Left ventricle myocardium superior (tissue), 1 donor: ENCODE data around the gene AQP1. TPM values are rescaled to one million over a fixed set of nuclear protein-coding genes. Genes with fewer than 3 reads are reported as not detected.
A peak's percentile ranks its signal among the peaks of the same experiment; 100 is the strongest.

Source experiments
- ATAC-seq: fragments of 200-7000 bp; cut with Tn5 transposase; one replicate; pipeline ENCODE4 v1.9.1; 2020; ENCODE audit warnings: mild to moderate bottlenecking, moderate library complexity
- DNase-seq: peaks from one replicate; pipeline ENCODE4 v3.0.0-alpha.2; 2020
- intact Hi-C: fragments of 100-400 bp; cut with micrococcal nuclease; formaldehyde crosslinking; loops from one replicate; pipeline ENCODE4 v1.11.0; 2022
- total RNA-seq: library from RNA; stranded (reverse); fragmentation: NEBNext Ultra II Directional; extraction: Animal tissue kit (Norgen Biotek cat#: 25700); gene quantifications from one replicate; pipeline ENCODE4 v1.2.1, GENCODE V29; 2021
- donor health status: DM: no; HTN: yes; CAD: no; lungs with severe emphysema.

Gene AQP1
- total RNA-seq, 1 donor from 2014 or later, result 323 TPM

GRCh38 chr7:30902466-30902865 is 9.2 kb upstream of the AQP1 start:
- DNase-seq, result no peak
- no peak for ATAC-seq
- intact Hi-C loops, result no loop called here

- no peak for ATAC-seq
- no peak for DNase-seq
- intact Hi-C loops, result no loop called here
These were observed 8.5 kb upstream of the AQP1 start for GRCh38 chr7:30903146-30903545.

- DNase-seq (no peak), ATAC-seq (no peak)
- intact Hi-C loops, result no loop called here
These were observed 7.1 kb upstream of the AQP1 start for GRCh38 chr7:30904561-30904960.

- intact Hi-C loops, result no loop called here
- DNase-seq (no peak), ATAC-seq (no peak)
These were observed 6.3 kb upstream of the AQP1 start for GRCh38 chr7:30905078-30906012.

- DNase-seq (no peak), ATAC-seq (peak; percentile 2)
- intact Hi-C loops, result no loop called here
These were observed 5.6 kb upstream of the AQP1 start for GRCh38 chr7:30906014-30906413.

- DNase-seq, result no peak
- intact Hi-C loops, result no loop called here
- ATAC-seq, result no peak
These were observed 5.0 kb upstream of the AQP1 start for GRCh38 chr7:30906515-30907240.

GRCh38 chr7:30907527-30908267 is 4.0 kb upstream of the AQP1 start:
- DNase-seq, result peak; percentile 64
- intact Hi-C loops, result no loop called here
- ATAC-seq, result peak; percentile 17

- DNase-seq, result peak; percentile 15
These were observed 3.0 kb upstream of the AQP1 start for GRCh38 chr7:30908681-30909080.

GRCh38 chr7:30909431-30909830 is 2.2 kb upstream of the AQP1 start:
- intact Hi-C loops, result no loop called here
- DNase-seq, result peak; percentile 26
- no peak for ATAC-seq

More at GRCh38 chr7:30908681-30909080, 3.0 kb upstream of the AQP1 start:
- intact Hi-C loops, result no loop called here
- ATAC-seq, result no peak

- ATAC-seq (peak; percentile 5), DNase-seq (peak; percentile 50)
- intact Hi-C loops, result no loop called here
These were observed 1.1 kb upstream of the AQP1 start for GRCh38 chr7:30910411-30911073.

GRCh38 chr7:30911133-30911532 is 520 bp upstream of the AQP1 start:
- intact Hi-C loops, result no loop called here
- DNase-seq (peak; percentile 35), ATAC-seq (no peak)

- peak; percentile 20 for ATAC-seq
- intact Hi-C loops, result no loop called here
These were observed 523 bp downstream of the AQP1 start for GRCh38 chr7:30912021-30912730.

GRCh38 chr7:30912731-30912985 is 1.0 kb downstream of the AQP1 start:
- no peak for ATAC-seq
- intact Hi-C loops, result no loop called here
- no peak for DNase-seq

More at GRCh38 chr7:30912021-30912730, 523 bp downstream of the AQP1 start:
- DNase-seq, result peak; percentile 39

- DNase-seq (peak; percentile 34), ATAC-seq (peak; percentile 1)
- intact Hi-C loops, result no loop called here
These were observed 1.5 kb downstream of the AQP1 start for GRCh38 chr7:30912986-30913811.

- intact Hi-C loops, result no loop called here
- DNase-seq (peak; percentile 29), ATAC-seq (no peak)
These were observed 2.3 kb downstream of the AQP1 start for GRCh38 chr7:30913821-30914515.

GRCh38 chr7:30914596-30914995 is 2.9 kb downstream of the AQP1 start:
- ATAC-seq (no peak), DNase-seq (peak; percentile 46)
- intact Hi-C loops, result no loop called here

GRCh38 chr7:30915005-30915601 is 3.5 kb downstream of the AQP1 start:
- DNase-seq (peak; percentile 48), ATAC-seq (peak; percentile 39)
- intact Hi-C loops, result no loop called here
